Measurements from ENCODE around the gene CDCA4. TPM values are rescaled to one million over a fixed set of nuclear protein-coding genes. Genes with fewer than 3 reads are reported as not detected.

Gene CDCA4
- total RNA-seq, 1 experiment from 2014 or later: 24.9 TPM

DNA sequence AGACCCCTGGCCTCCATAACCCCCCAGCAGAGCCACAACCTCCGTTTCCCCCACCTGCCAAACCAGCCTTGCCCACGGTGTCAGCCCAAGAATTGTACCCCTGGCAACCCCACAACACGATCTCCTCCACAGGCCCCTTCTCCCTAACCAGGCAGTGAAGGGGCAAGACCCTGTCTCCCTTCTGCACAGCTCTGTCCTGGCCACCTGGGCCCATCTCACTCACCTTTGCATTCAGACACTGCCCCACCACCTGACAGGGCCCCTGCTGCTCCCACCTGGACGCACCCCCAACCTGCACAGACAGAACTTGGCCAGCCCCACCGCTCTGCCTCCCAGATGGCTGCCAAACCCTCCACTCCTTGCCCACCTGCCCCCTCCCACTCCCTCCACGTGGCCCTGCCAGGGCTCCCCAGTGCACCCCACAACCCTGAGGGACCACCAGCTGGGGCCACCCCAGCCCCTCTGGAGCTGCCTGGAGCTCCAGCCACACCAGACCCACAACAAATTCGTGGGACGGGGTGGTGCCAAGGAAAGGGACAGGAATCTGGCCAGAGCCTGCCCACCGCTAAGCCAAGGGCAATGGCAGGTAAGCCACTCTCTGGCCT lies 54.5 kb downstream of the CDCA4 start:
- Histone ChIP-seq H3K79me2 (ENCODE audit: low read depth) (no peaks in the 10 kb centered on the region), H3K27me3 (ENCODE audit: insufficient read depth, low read depth) (no peaks in the 10 kb centered on the region), H3K9me3 (ENCODE audit: insufficient read depth, low read depth) (no peaks in the 10 kb centered on the region), H2AFZ (no peak overlapping the region), H3K4me1 (replicated peaks; ENCODE audit: insufficient read depth) (peaks cover 32% of the 10 kb centered on the region), H3K9me2 (ENCODE audit: insufficient read depth) (no peaks in the 10 kb centered on the region), H3K4me2 (no peak overlapping the region), H3F3A (ENCODE audit: insufficient read depth, low read depth) (peaks cover 11% of the 10 kb centered on the region; the same call in 1 of the 2 replicates), H3K27ac (no peak overlapping the region), H4K20me1 (ENCODE audit: insufficient read depth) (no peaks in the 10 kb centered on the region), H3K36me3 (ENCODE audit: low read depth) (no peaks in the 10 kb centered on the region), H3K4me3 (no peak overlapping the region)
- no TSS peak for BruUV-seq (replicated peaks)
- TF ChIP-seq, protein P1, sequence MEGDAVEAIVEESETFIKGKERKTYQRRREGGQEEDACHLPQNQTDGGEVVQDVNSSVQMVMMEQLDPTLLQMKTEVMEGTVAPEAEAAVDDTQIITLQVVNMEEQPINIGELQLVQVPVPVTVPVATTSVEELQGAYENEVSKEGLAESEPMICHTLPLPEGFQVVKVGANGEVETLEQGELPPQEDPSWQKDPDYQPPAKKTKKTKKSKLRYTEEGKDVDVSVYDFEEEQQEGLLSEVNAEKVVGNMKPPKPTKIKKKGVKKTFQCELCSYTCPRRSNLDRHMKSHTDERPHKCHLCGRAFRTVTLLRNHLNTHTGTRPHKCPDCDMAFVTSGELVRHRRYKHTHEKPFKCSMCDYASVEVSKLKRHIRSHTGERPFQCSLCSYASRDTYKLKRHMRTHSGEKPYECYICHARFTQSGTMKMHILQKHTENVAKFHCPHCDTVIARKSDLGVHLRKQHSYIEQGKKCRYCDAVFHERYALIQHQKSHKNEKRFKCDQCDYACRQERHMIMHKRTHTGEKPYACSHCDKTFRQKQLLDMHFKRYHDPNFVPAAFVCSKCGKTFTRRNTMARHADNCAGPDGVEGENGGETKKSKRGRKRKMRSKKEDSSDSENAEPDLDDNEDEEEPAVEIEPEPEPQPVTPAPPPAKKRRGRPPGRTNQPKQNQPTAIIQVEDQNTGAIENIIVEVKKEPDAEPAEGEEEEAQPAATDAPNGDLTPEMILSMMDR (conservative IDR thresholded peaks at IDR 0.05): no peak
- TF ChIP-seq EZH2 (IDR thresholded peaks at IDR 0.05; ENCODE audit: low read depth): no peak
- DNase-seq: no peak
- ChIA-PET CTCF (no interaction called here), POLR2A (ENCODE audit: unreplicated experiment) (no interaction called here)
- intact Hi-C loops (cut with micrococcal nuclease; ENCODE audit: unreplicated experiment): loop anchor here (5.0 kb wide), 1 partner anchor 34 kb away; no protein-coding TSS in a partner anchor

DNA sequence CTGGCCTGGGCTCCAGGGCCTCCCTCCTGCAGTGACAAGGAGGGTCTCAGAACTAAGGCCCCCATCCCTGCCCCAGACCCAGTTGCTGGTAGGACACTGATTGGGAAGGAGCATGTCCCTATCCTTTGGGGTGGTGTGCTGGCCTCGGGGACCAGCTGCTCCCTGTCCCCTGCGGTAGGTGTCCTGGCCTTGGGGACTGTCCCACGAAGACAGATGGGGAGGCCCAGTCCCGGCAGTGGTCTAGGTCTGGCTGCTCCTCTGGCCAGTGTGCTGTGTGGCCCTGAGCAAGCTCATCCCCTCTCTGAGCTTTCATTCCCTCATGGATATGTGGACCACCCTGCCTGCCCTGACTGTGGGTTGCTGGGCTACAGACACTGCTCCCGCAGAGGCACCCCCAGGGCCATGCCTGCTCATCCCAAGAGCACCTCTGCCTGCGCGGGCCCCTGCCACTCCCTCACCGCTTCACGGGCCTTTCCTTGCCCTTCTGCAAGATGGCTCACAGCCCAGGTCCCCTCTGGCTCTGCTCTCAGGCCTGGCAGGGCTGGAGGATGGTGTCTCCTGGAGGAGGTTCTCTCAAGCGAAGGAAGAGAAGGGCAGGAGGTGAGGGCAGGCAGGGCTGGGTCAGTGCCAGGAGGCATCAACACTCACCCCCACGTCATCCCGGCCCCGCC lies 55.2 kb downstream of the CDCA4 start:
- no peaks in the 10 kb centered on the region for H3K27me3 ChIP-seq (ENCODE audit: insufficient read depth, low read depth)
- intact Hi-C loops (cut with micrococcal nuclease; ENCODE audit: unreplicated experiment): loop anchor here (5.0 kb wide), 1 partner anchor 33 kb away; no protein-coding TSS in a partner anchor
- no TSS peak for BruUV-seq (replicated peaks)
- H3K9me3 ChIP-seq (ENCODE audit: insufficient read depth, low read depth): no peaks in the 10 kb centered on the region
- H4K20me1 ChIP-seq (ENCODE audit: insufficient read depth): no peaks in the 10 kb centered on the region
- POLR2A ChIA-PET (ENCODE audit: unreplicated experiment): no interaction called here
- no peak overlapping the region for H3K4me2 ChIP-seq
- peaks cover 25% of the 10 kb centered on the region for H3K4me1 ChIP-seq (replicated peaks; ENCODE audit: insufficient read depth)
- no peaks in the 10 kb centered on the region for H3K79me2 ChIP-seq (ENCODE audit: low read depth)
- H3K36me3 ChIP-seq (ENCODE audit: low read depth): no peaks in the 10 kb centered on the region
- H3K27ac ChIP-seq: no peak overlapping the region
- CTCF ChIA-PET: no interaction called here
- no peaks in the 10 kb centered on the region for H3K9me2 ChIP-seq (ENCODE audit: insufficient read depth)
- no peak overlapping the region for H2AFZ ChIP-seq
- no peak overlapping the region for H3K4me3 ChIP-seq
- TF ChIP-seq, protein P1 (conservative IDR thresholded peaks at IDR 0.05): no peak
- no peak for TF ChIP-seq EZH2 (IDR thresholded peaks at IDR 0.05; ENCODE audit: low read depth)
- no peak for DNase-seq
- H3F3A ChIP-seq (ENCODE audit: insufficient read depth, low read depth): peaks cover 5% of the 10 kb centered on the region; the same call in 1 of the 2 replicates

DNA sequence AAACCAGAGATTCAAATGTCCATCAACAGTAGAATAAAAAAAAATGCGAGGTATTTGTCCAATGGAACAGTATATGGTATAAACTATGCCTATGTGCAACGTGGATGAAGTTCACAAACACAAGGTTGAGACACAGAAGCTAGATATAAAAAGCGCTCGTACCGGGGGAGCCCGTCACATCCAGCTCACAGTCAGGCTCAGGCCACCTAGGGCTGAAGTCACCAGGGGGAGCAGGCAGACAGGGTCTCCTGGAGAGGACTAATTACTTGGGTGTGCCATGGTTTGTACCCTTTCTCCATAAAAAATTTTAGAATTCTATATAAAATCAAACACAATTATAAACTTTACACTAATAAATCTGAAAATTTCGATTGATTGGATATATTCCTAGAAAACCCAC lies 56.3 kb downstream of the CDCA4 start:
- no peaks in the 10 kb centered on the region for H3K79me2 ChIP-seq (ENCODE audit: low read depth)

More for the DNA sequence above, 56.3 kb downstream of the CDCA4 start:
- peaks cover 3% of the 10 kb centered on the region; the same call in 1 of the 2 replicates for H3F3A ChIP-seq (ENCODE audit: insufficient read depth, low read depth)
- H3K9me3 ChIP-seq (ENCODE audit: insufficient read depth, low read depth): no peaks in the 10 kb centered on the region
- no peak overlapping the region for H2AFZ ChIP-seq
- H3K27me3 ChIP-seq (ENCODE audit: insufficient read depth, low read depth): no peaks in the 10 kb centered on the region
- H3K4me2 ChIP-seq: no peak overlapping the region
- intact Hi-C loops (cut with micrococcal nuclease; ENCODE audit: unreplicated experiment): no loop called here
- TF ChIP-seq, protein P1 (conservative IDR thresholded peaks at IDR 0.05): no peak
- TF ChIP-seq EZH2 (IDR thresholded peaks at IDR 0.05; ENCODE audit: low read depth): no peak
- no peak overlapping the region for H3K4me3 ChIP-seq
- H3K27ac ChIP-seq: no peak overlapping the region
- POLR2A ChIA-PET (ENCODE audit: unreplicated experiment): no interaction called here
- H4K20me1 ChIP-seq (ENCODE audit: insufficient read depth): no peaks in the 10 kb centered on the region
- BruUV-seq (replicated peaks): no TSS peak
- CTCF ChIA-PET: no interaction called here
- no peaks in the 10 kb centered on the region for H3K9me2 ChIP-seq (ENCODE audit: insufficient read depth)
- no peak for DNase-seq
- H3K4me1 ChIP-seq (replicated peaks; ENCODE audit: insufficient read depth): peaks cover 14% of the 10 kb centered on the region
- no peaks in the 10 kb centered on the region for H3K36me3 ChIP-seq (ENCODE audit: low read depth)

Other genes with a start within 250 kb of the CDCA4 start
- 107 and 144 TPM in 2 replicates for gene AKT1, start 225.3 kb downstream of the CDCA4 start, total RNA-seq (2021)
- gene ZBTB42, start 220.0 kb downstream of the CDCA4 start, total RNA-seq (2021): 4.2 and 6.1 TPM in 2 replicates
- 25.7 and 26.4 TPM in 2 replicates for gene CEP170B, start 155.8 kb downstream of the CDCA4 start, total RNA-seq (2021)
- gene PLD4, start 96.2 kb downstream of the CDCA4 start, total RNA-seq (2021): 0.05 TPM in 1 of 2 replicates, not detected in the other
- 30.8 and 38.9 TPM in 2 replicates for gene AHNAK2, start 42.7 kb downstream of the CDCA4 start, total RNA-seq (2021)
- 12.5 and 12.6 TPM in 2 replicates for gene CLBA1, start 35.3 kb downstream of the CDCA4 start, total RNA-seq (2021)
- gene GPR132, start 44.3 kb upstream of the CDCA4 start, total RNA-seq (2021): 0.98 TPM in 1 of 2 replicates, not detected in the other
- gene JAG2, start 147.7 kb upstream of the CDCA4 start, total RNA-seq (2021): 17.8 and 20.5 TPM in 2 replicates
- gene NUDT14, start 160.2 kb upstream of the CDCA4 start, total RNA-seq (2021): 37.0 and 47.9 TPM in 2 replicates
- gene BTBD6, start 227.4 kb upstream of the CDCA4 start, total RNA-seq (2021): 9.0 and 12.2 TPM in 2 replicates